GM23338 (cell line): ENCODE results near the gene CACNA1C. TPM values are rescaled to one million over a fixed set of nuclear protein-coding genes. Genes with fewer than 3 reads are reported as not detected.

Source experiments
- ATAC-seq: fragments of 200-7000 bp; cut with Tn5 transposase; 3 replicates; pipeline ENCODE4 v1.9.1; 2020
- DNase-seq: peaks from one replicate; pipeline ENCODE4 v3.0.0-alpha.2; 2015; ENCODE audit warnings: low spot score
- H2AFZ ChIP-seq: fragments of 200-600 bp; sonication (generic); 2 replicates; pipeline ENCODE4 v1.8.0; 2016; ENCODE audit warnings: antibody characterized with exemption, mild to moderate bottlenecking, moderate library complexity
- H3F3A ChIP-seq: fragments of 200-600 bp; sonication (generic); replicated peaks from 2 replicates; pipeline ENCODE4 v1.8.0; 2017; ENCODE audit warnings: antibody characterized with exemption, mixed run types, low read depth
- H3K27ac ChIP-seq: fragments of 200-600 bp; sonication (generic); 2 replicates; pipeline ENCODE4 v1.6.1; 2016; ENCODE audit warnings: low read depth
- H3K27me3 ChIP-seq: fragments of 200-600 bp; sonication (generic); 2 replicates; pipeline ENCODE4 v1.8.0; 2016; ENCODE audit warnings: mild to moderate bottlenecking, mixed run types, moderate library complexity; ENCODE audit not compliant: insufficient read depth
- H3K36me3 ChIP-seq: fragments of 200-600 bp; sonication (generic); 2 replicates; pipeline ENCODE4 v1.8.0; 2016; ENCODE audit warnings: mild to moderate bottlenecking; ENCODE audit not compliant: insufficient read depth
- H3K4me1 ChIP-seq: fragments of 200-600 bp; sonication (generic); 2 replicates; pipeline ENCODE4 v1.8.0; 2016; ENCODE audit warnings: mild to moderate bottlenecking, moderate library complexity; ENCODE audit not compliant: insufficient read depth
- H3K4me2 ChIP-seq: fragments of 200-600 bp; sonication (generic); 2 replicates; pipeline ENCODE4 v1.7.1; 2017; ENCODE audit warnings: mixed run types
- H3K4me3 ChIP-seq: fragments of 200-600 bp; sonication (generic); 2 replicates; pipeline ENCODE4 v1.6.1; 2016; ENCODE audit warnings: mixed run types
- H3K79me2 ChIP-seq: fragments of 200-600 bp; sonication (generic); replicated peaks from 2 replicates; pipeline ENCODE4 v1.8.0; 2017; ENCODE audit warnings: mild to moderate bottlenecking; ENCODE audit not compliant: insufficient read depth
- H3K9me2 ChIP-seq: fragments of 200-600 bp; sonication (generic); 2 replicates; pipeline ENCODE4 v1.8.0; 2017; ENCODE audit not compliant: insufficient read depth
- H4K20me1 ChIP-seq: fragments of 200-600 bp; sonication (generic); replicated peaks from 2 replicates; pipeline ENCODE4 v1.8.0; 2017; ENCODE audit warnings: mild to moderate bottlenecking; ENCODE audit not compliant: insufficient read depth
- H3K27ac Mint-ChIP-seq: 2 replicates; pipeline ENCODE4 v1.8.0; 2020; ENCODE audit warnings: inconsistent platforms, mild to moderate bottlenecking, moderate library complexity, mixed read lengths
- H3K27me3 Mint-ChIP-seq: 3 replicates; pipeline ENCODE4 v1.8.0; 2022; ENCODE audit warnings: low read depth, mild to moderate bottlenecking, moderate library complexity, mixed read lengths, inconsistent platforms; ENCODE audit not compliant: insufficient read depth, poor library complexity
- H3K36me3 Mint-ChIP-seq: 3 replicates; pipeline ENCODE4 v1.8.0; 2021; ENCODE audit warnings: low read depth, mild to moderate bottlenecking, inconsistent platforms, moderate library complexity, mixed read lengths
- H3K4me1 Mint-ChIP-seq: 3 replicates; pipeline ENCODE4 v1.8.0; 2020; ENCODE audit warnings: mild to moderate bottlenecking, inconsistent platforms, mixed read lengths
- H3K4me3 Mint-ChIP-seq: 3 replicates; pipeline ENCODE4 v1.8.0; 2021; ENCODE audit warnings: moderate library complexity, mild to moderate bottlenecking, inconsistent platforms, mixed read lengths
- H3K9me3 Mint-ChIP-seq: 3 replicates; pipeline ENCODE4 v1.8.0; 2020; ENCODE audit warnings: moderate library complexity, mild to moderate bottlenecking, inconsistent platforms, mixed read lengths
- CREB1 ChIP-seq: fragments of 250-450 bp; sonication (Bioruptor Pico); IDR thresholded peaks from 2 replicates; pipeline ENCODE4 v1.5.0; 2020; ENCODE audit warnings: low read depth, mild to moderate bottlenecking, moderate library complexity
- JUNB ChIP-seq: IDR thresholded peaks from one replicate; pipeline ENCODE4 v1.6.1; 2016; ENCODE audit warnings: antibody characterized with exemption; ENCODE audit not compliant: unreplicated experiment
- POLR2AphosphoS5 ChIP-seq: IDR thresholded peaks from 2 replicates; pipeline ENCODE4 v1.6.1; 2016; ENCODE audit warnings: antibody characterized with exemption, low read depth
- REST ChIP-seq: IDR thresholded peaks from one replicate; pipeline ENCODE4 v1.6.1; 2018; ENCODE audit warnings: antibody characterized with exemption; ENCODE audit not compliant: unreplicated experiment
- polyA plus RNA-seq: library from polyadenylated mRNA; unstranded; fragments of >200 nt; fragmentation: Nextera tagmentation; extraction: Ambion mirVana; gene quantifications from 2 replicates; pipeline ENCODE4 v1.2.1, GENCODE V29; 2016
- total RNA-seq: library from RNA; depleted of rRNA; stranded (reverse); fragments of >200 nt; shearing (Covaris generic); gene quantifications from 2 replicates; pipeline ENCODE4 v1.2.3, GENCODE V29; 2014
- TF ChIP-seq, protein P1 (sequence below): fragments of 250-450 bp; sonication (Bioruptor Pico); IDR thresholded peaks from 2 replicates; pipeline ENCODE4 v1.5.0; 2020; ENCODE audit warnings: mild to moderate bottlenecking, moderate library complexity
- TF ChIP-seq, protein P2 (sequence below), 2 experiments: fragments of 200-600 bp in 1 of 2; sonication (generic) in 1 of 2; conservative IDR thresholded peaks; 2 replicates each; pipeline versions ENCODE4 v1.5.1 to v1.6.1; 2016 to 2017; ENCODE audit warnings: antibody characterized with exemption in 2 of 2, low read depth in 2 of 2, mild to moderate bottlenecking in 2 of 2, moderate library complexity in 1 of 2

CACNA1C gene
- total and polyA plus RNA-seq, 2 experiments from 2014 or later: 0.78 to 2.1 TPM

GRCh38 chr12:2348482-2348852 lies 295.7 kb downstream of the CACNA1C start:
- H3K4me2 ChIP-seq: no peak overlapping the region
- H3K9me3 Mint-ChIP-seq: no peaks in the 10 kb centered on the region
- ATAC-seq (no peak), DNase-seq (no peak)
- H3K27ac Mint-ChIP-seq: no peak overlapping the region
- no peaks in the 10 kb centered on the region for H3K36me3 Mint-ChIP-seq
- no peak overlapping the region for H3K4me3 Mint-ChIP-seq
- H3K4me1 ChIP-seq: peaks cover 14% of the 10 kb centered on the region
- H4K20me1 ChIP-seq: no peaks in the 10 kb centered on the region
- no peak overlapping the region for H3K4me3 ChIP-seq
- H3K27ac ChIP-seq: no peak overlapping the region
- peaks cover 23% of the 10 kb centered on the region for H3K4me1 Mint-ChIP-seq
- H3K79me2 ChIP-seq: no peaks in the 10 kb centered on the region
- no peak overlapping the region for H2AFZ ChIP-seq
- H3F3A ChIP-seq: no peaks in the 10 kb centered on the region
- H3K9me2 ChIP-seq: no peaks in the 10 kb centered on the region
- no peaks in the 10 kb centered on the region for H3K36me3 ChIP-seq
- TF ChIP-seq POLR2AphosphoS5 (no peak), JUNB (no peak), REST (no peak), CREB1 (no peak)
- TF ChIP-seq, protein P1, sequence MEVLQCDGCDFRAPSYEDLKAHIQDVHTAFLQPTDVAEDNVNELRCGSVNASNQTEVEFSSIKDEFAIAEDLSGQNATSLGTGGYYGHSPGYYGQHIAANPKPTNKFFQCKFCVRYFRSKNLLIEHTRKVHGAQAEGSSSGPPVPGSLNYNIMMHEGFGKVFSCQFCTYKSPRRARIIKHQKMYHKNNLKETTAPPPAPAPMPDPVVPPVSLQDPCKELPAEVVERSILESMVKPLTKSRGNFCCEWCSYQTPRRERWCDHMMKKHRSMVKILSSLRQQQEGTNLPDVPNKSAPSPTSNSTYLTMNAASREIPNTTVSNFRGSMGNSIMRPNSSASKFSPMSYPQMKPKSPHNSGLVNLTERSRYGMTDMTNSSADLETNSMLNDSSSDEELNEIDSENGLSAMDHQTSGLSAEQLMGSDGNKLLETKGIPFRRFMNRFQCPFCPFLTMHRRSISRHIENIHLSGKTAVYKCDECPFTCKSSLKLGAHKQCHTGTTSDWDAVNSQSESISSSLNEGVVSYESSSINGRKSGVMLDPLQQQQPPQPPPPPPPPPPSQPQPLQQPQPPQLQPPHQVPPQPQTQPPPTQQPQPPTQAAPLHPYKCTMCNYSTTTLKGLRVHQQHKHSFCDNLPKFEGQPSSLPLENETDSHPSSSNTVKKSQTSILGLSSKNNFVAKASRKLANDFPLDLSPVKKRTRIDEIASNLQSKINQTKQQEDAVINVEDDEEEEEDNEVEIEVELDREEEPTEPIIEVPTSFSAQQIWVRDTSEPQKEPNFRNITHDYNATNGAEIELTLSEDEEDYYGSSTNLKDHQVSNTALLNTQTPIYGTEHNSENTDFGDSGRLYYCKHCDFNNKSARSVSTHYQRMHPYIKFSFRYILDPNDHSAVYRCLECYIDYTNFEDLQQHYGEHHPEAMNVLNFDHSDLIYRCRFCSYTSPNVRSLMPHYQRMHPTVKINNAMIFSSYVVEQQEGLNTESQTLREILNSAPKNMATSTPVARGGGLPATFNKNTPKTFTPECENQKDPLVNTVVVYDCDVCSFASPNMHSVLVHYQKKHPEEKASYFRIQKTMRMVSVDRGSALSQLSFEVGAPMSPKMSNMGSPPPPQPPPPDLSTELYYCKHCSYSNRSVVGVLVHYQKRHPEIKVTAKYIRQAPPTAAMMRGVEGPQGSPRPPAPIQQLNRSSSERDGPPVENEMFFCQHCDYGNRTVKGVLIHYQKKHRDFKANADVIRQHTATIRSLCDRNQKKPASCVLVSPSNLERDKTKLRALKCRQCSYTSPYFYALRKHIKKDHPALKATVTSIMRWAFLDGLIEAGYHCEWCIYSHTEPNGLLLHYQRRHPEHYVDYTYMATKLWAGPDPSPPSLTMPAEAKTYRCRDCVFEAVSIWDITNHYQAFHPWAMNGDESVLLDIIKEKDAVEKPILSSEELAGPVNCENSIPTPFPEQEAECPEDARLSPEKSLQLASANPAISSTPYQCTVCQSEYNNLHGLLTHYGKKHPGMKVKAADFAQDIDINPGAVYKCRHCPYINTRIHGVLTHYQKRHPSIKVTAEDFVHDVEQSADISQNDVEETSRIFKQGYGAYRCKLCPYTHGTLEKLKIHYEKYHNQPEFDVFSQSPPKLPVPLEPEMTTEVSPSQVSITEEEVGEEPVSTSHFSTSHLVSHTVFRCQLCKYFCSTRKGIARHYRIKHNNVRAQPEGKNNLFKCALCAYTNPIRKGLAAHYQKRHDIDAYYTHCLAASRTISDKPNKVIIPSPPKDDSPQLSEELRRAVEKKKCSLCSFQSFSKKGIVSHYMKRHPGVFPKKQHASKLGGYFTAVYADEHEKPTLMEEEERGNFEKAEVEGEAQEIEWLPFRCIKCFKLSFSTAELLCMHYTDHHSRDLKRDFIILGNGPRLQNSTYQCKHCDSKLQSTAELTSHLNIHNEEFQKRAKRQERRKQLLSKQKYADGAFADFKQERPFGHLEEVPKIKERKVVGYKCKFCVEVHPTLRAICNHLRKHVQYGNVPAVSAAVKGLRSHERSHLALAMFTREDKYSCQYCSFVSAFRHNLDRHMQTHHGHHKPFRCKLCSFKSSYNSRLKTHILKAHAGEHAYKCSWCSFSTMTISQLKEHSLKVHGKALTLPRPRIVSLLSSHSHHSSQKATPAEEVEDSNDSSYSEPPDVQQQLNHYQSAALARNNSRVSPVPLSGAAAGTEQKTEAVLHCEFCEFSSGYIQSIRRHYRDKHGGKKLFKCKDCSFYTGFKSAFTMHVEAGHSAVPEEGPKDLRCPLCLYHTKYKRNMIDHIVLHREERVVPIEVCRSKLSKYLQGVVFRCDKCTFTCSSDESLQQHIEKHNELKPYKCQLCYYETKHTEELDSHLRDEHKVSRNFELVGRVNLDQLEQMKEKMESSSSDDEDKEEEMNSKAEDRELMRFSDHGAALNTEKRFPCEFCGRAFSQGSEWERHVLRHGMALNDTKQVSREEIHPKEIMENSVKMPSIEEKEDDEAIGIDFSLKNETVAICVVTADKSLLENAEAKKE (CRISPR knock-in tag): no peak
- TF ChIP-seq, protein P2, sequence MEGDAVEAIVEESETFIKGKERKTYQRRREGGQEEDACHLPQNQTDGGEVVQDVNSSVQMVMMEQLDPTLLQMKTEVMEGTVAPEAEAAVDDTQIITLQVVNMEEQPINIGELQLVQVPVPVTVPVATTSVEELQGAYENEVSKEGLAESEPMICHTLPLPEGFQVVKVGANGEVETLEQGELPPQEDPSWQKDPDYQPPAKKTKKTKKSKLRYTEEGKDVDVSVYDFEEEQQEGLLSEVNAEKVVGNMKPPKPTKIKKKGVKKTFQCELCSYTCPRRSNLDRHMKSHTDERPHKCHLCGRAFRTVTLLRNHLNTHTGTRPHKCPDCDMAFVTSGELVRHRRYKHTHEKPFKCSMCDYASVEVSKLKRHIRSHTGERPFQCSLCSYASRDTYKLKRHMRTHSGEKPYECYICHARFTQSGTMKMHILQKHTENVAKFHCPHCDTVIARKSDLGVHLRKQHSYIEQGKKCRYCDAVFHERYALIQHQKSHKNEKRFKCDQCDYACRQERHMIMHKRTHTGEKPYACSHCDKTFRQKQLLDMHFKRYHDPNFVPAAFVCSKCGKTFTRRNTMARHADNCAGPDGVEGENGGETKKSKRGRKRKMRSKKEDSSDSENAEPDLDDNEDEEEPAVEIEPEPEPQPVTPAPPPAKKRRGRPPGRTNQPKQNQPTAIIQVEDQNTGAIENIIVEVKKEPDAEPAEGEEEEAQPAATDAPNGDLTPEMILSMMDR (conservative IDR thresholded peaks at IDR 0.05; ENCODE audit: low read depth in 2 of 2): no peak
- no peaks in the 10 kb centered on the region for H3K27me3 ChIP-seq
- peaks cover 4% of the 10 kb centered on the region for H3K27me3 Mint-ChIP-seq
